Smooth muscle cell (in vitro differentiated cells): Measurements from ENCODE around the gene HSPB2. TPM values are rescaled to one million over a fixed set of nuclear protein-coding genes. Genes with fewer than 3 reads are reported as not detected.

Experiments used
- DNase-seq: peaks from one replicate; lab custom pipeline; 2025; ENCODE audit not compliant: unreplicated experiment; lab: John Stamatoyannopoulos, UW
- H2AFZ ChIP-seq: fragments of 200-600 bp; sonication (generic); 2 replicates; pipeline ENCODE4 v1.6.0; 2016; ENCODE audit warnings: antibody characterized with exemption, low read depth, mild to moderate bottlenecking
- H3F3A ChIP-seq: fragments of 200-600 bp; sonication (generic); 2 replicates; pipeline ENCODE4 v1.6.0; 2017; ENCODE audit warnings: antibody characterized with exemption, low read depth
- H3K27ac ChIP-seq: fragments of 200-600 bp; sonication (generic); 2 replicates; pipeline ENCODE4 v1.5.1; 2016; ENCODE audit warnings: low read depth, mild to moderate bottlenecking
- H3K27me3 ChIP-seq: fragments of 200-600 bp; sonication (generic); 2 replicates; pipeline ENCODE4 v1.6.1; 2016; ENCODE audit warnings: low read depth, mild to moderate bottlenecking
- H3K36me3 ChIP-seq: fragments of 200-600 bp; sonication (generic); 2 replicates; pipeline ENCODE4 v1.5.1; 2016; ENCODE audit warnings: low read depth
- H3K4me1 ChIP-seq: fragments of 200-600 bp; sonication (generic); 2 replicates; pipeline ENCODE4 v1.5.1; 2016; ENCODE audit warnings: low read depth
- H3K4me2 ChIP-seq: fragments of 200-600 bp; sonication (generic); 2 replicates; pipeline ENCODE4 v1.6.0; 2016; ENCODE audit warnings: mild to moderate bottlenecking
- H3K4me3 ChIP-seq: fragments of 200-600 bp; sonication (generic); 2 replicates; pipeline ENCODE4 v1.5.1; 2016; ENCODE audit warnings: mild to moderate bottlenecking
- H3K79me2 ChIP-seq: fragments of 200-600 bp; sonication (generic); 2 replicates; pipeline ENCODE4 v1.6.0; 2016; ENCODE audit warnings: low read depth, mild to moderate bottlenecking
- H3K9ac ChIP-seq: fragments of 200-600 bp; sonication (generic); 2 replicates; pipeline ENCODE4 v1.6.0; 2016; ENCODE audit warnings: low read depth
- H3K9me3 ChIP-seq: fragments of 200-600 bp; sonication (generic); replicated peaks from 2 replicates; pipeline ENCODE4 v1.5.1; 2016; ENCODE audit warnings: low read depth
- H4K20me1 ChIP-seq: fragments of 200-600 bp; sonication (generic); 2 replicates; pipeline ENCODE4 v1.6.0; 2016; ENCODE audit warnings: low read depth
- WGBS: methylation state at CpG from one replicate; pipeline ENCODE4 v1.1.7; 2016; ENCODE audit warnings: low lambda C conversion rate; 5-methylcytosine and 5-hydroxymethylcytosine counted together
- polyA plus RNA-seq: library from polyadenylated mRNA; unstranded; fragments of >200 nt; fragmentation: Nextera tagmentation; extraction: Ambion mirVana; gene quantifications from 2 replicates; pipeline ENCODE4 v1.2.1, GENCODE V29; 2016
- small RNA-seq: library from RNA; depleted of rRNA; stranded (forward); fragments of <200 nt; gene quantifications from one replicate; pipeline ENCODE3, GENCODE V24; 2014
- total RNA-seq: library from RNA; depleted of rRNA; stranded (reverse); fragments of >200 nt; gene quantifications from 2 replicates; pipeline ENCODE4 v1.2.3, GENCODE V29; 2014
- TF ChIP-seq, protein P1 (sequence below): fragments of 200-600 bp; sonication (generic); IDR thresholded peaks from 2 replicates; pipeline ENCODE4 v1.5.1; 2017; ENCODE audit warnings: borderline replicate concordance, mild to moderate bottlenecking, antibody characterized with exemption; ENCODE audit not compliant: insufficient read depth, poor library complexity, severe bottlenecking

Gene HSPB2
- total and polyA plus RNA-seq, 2 experiments from 2014 or later = 0.18 TPM; not detected in 1

- no peaks in the 10 kb centered on the region for H3F3A ChIP-seq
- no peak overlapping the region for H3K9ac ChIP-seq
- no peak overlapping the region for H3K27ac ChIP-seq
- H3K4me1 ChIP-seq = no peaks in the 10 kb centered on the region
- H3K36me3 ChIP-seq = no peaks in the 10 kb centered on the region
- H2AFZ ChIP-seq = no peak overlapping the region
- H3K9me3 ChIP-seq = no peaks in the 10 kb centered on the region
- TF ChIP-seq, protein P1, sequence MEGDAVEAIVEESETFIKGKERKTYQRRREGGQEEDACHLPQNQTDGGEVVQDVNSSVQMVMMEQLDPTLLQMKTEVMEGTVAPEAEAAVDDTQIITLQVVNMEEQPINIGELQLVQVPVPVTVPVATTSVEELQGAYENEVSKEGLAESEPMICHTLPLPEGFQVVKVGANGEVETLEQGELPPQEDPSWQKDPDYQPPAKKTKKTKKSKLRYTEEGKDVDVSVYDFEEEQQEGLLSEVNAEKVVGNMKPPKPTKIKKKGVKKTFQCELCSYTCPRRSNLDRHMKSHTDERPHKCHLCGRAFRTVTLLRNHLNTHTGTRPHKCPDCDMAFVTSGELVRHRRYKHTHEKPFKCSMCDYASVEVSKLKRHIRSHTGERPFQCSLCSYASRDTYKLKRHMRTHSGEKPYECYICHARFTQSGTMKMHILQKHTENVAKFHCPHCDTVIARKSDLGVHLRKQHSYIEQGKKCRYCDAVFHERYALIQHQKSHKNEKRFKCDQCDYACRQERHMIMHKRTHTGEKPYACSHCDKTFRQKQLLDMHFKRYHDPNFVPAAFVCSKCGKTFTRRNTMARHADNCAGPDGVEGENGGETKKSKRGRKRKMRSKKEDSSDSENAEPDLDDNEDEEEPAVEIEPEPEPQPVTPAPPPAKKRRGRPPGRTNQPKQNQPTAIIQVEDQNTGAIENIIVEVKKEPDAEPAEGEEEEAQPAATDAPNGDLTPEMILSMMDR = no peak
- H3K79me2 ChIP-seq = peaks cover 7% of the 10 kb centered on the region
- no peak for DNase-seq
- H3K4me3 ChIP-seq = no peak overlapping the region
- no peaks in the 10 kb centered on the region for H3K27me3 ChIP-seq
- H4K20me1 ChIP-seq = peaks cover 12% of the 10 kb centered on the region
- H3K4me2 ChIP-seq = no peak overlapping the region
- WGBS = 100% methylated on average over 12 of the region's 12 CpGs
Measured at GRCh38 chr11:111957663-111958444, 45.3 kb downstream of the HSPB2 start.

DNA sequence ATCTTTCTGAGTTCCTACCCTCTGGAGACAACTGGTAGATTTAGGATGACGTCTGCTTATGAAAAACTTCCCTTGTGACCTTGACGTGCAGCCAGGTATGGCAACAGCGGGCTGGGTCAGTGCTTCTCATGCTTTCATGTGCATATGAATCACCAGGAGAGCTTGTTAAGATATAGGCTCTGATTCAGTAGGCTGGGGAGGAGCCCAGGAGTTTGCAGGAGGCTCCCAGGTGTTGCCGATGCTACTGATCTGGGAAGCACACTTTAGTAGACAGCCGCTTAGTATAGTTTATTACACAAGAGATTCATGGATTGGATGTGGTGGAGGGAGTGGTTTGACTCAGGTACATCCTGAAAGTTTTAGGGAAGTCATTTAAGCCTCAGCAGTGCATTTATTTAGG, 48.4 kb downstream of the HSPB2 start:
- Histone ChIP-seq H4K20me1 (peaks cover 12% of the 10 kb centered on the region), H3K4me3 (no peak overlapping the region), H2AFZ (no peak overlapping the region), H3K27ac (peak overlapping the region; percentile 85), H3K9me3 (no peaks in the 10 kb centered on the region), H3K4me1 (peaks cover 7% of the 10 kb centered on the region), H3K27me3 (no peaks in the 10 kb centered on the region), H3K4me2 (no peak overlapping the region), H3K9ac (peak overlapping the region; percentile 66), H3F3A (no peaks in the 10 kb centered on the region), H3K79me2 (no peaks in the 10 kb centered on the region), H3K36me3 (no peaks in the 10 kb centered on the region)
- 43% methylated on average over 5 of the region's 5 CpGs for WGBS
- TF ChIP-seq, protein P1 = no peak
- no peak for DNase-seq

GRCh38 chr11:111961389-111962300, 49.1 kb downstream of the HSPB2 start:
- peaks cover 12% of the 10 kb centered on the region for H4K20me1 ChIP-seq
- no peaks in the 10 kb centered on the region for H3K27me3 ChIP-seq
- H3K36me3 ChIP-seq = no peaks in the 10 kb centered on the region
- H3K9ac ChIP-seq = no peak overlapping the region
- no peak overlapping the region for H2AFZ ChIP-seq
- H3K27ac ChIP-seq = peak overlapping the region; percentile 61
- H3K4me1 ChIP-seq = peaks cover 7% of the 10 kb centered on the region
- TF ChIP-seq, protein P1 = no peak
- no peak overlapping the region for H3K4me3 ChIP-seq
- no peaks in the 10 kb centered on the region for H3F3A ChIP-seq
- 76% methylated on average over 6 of the region's 6 CpGs for WGBS
- no peak for DNase-seq
- no peaks in the 10 kb centered on the region for H3K79me2 ChIP-seq
- H3K9me3 ChIP-seq = no peaks in the 10 kb centered on the region
- H3K4me2 ChIP-seq = no peak overlapping the region

Small RNA genes lying within 50 kb of the gene (small RNA-seq; reads per million reads assigned to genes)
- not detected for gene C11orf52
- gene GNG5P3 = 0.08 reads per million
- gene RNA5SP351 = not detected
- gene RPL37AP8 = 4.4 reads per million, percentile 60 among the genes with 10 or more reads in this experiment

Other genes starting within 250 kb of the HSPB2 start
- 29.5 and 40.2 TPM in 2 replicates for gene PPP2R1B, start 146.3 kb upstream of the HSPB2 start, total RNA-seq
- gene PPP2R1B, start 146.3 kb upstream of the HSPB2 start, polyA plus RNA-seq = 13.1 and 21.9 TPM in 2 replicates
- gene ALG9, start 41.2 kb upstream of the HSPB2 start, total RNA-seq = 97.2 and 116 TPM in 2 replicates
- gene ALG9, start 41.2 kb upstream of the HSPB2 start, polyA plus RNA-seq = 70.5 and 73.2 TPM in 2 replicates
- gene FDXACB1, start 33.6 kb upstream of the HSPB2 start, total RNA-seq = 2.1 and 2.3 TPM in 2 replicates
- 1.3 and 2.1 TPM in 2 replicates for gene FDXACB1, start 33.6 kb upstream of the HSPB2 start, polyA plus RNA-seq
- gene CFAP68, start 33.2 kb upstream of the HSPB2 start, total RNA-seq = 2.7 and 10.5 TPM in 2 replicates
- gene CFAP68, start 33.2 kb upstream of the HSPB2 start, polyA plus RNA-seq = 17.6 and 19.2 TPM in 2 replicates
- 26.6 and 47.4 TPM in 2 replicates for gene CRYAB, start 964 bp upstream of the HSPB2 start, total RNA-seq
- gene CRYAB, start 964 bp upstream of the HSPB2 start, polyA plus RNA-seq = 97.4 and 125 TPM in 2 replicates
- gene C11orf52, start 6.2 kb downstream of the HSPB2 start, total RNA-seq = 0.90 and 3.0 TPM in 2 replicates
- gene C11orf52, start 6.2 kb downstream of the HSPB2 start, polyA plus RNA-seq = 0.64 and 1.2 TPM in 2 replicates
- gene DIXDC1, start 24.6 kb downstream of the HSPB2 start, total RNA-seq = 19.7 and 24.8 TPM in 2 replicates
- 11.9 and 12.4 TPM in 2 replicates for gene DIXDC1, start 24.6 kb downstream of the HSPB2 start, polyA plus RNA-seq
- gene DLAT, start 112.7 kb downstream of the HSPB2 start, total RNA-seq = 23.6 and 39.5 TPM in 2 replicates
- 19.2 and 23.8 TPM in 2 replicates for gene DLAT, start 112.7 kb downstream of the HSPB2 start, polyA plus RNA-seq
- gene PIH1D2, start 161.3 kb downstream of the HSPB2 start, total RNA-seq = 0.18 and 1.7 TPM in 2 replicates
- gene PIH1D2, start 161.3 kb downstream of the HSPB2 start, polyA plus RNA-seq = 0.82 and 1.0 TPM in 2 replicates
- 19.9 and 22.0 TPM in 2 replicates for gene NKAPD1, start 161.6 kb downstream of the HSPB2 start, total RNA-seq
- gene NKAPD1, start 161.6 kb downstream of the HSPB2 start, polyA plus RNA-seq = 9.2 and 16.2 TPM in 2 replicates
- 31.9 and 55.7 TPM in 2 replicates for gene TIMM8B, start 174.0 kb downstream of the HSPB2 start, total RNA-seq
- gene TIMM8B, start 174.0 kb downstream of the HSPB2 start, polyA plus RNA-seq = 79.8 and 87.5 TPM in 2 replicates
- gene SDHD, start 174.1 kb downstream of the HSPB2 start, total RNA-seq = 91.6 and 120 TPM in 2 replicates
- gene SDHD, start 174.1 kb downstream of the HSPB2 start, polyA plus RNA-seq = 95.9 and 103 TPM in 2 replicates